Measurements from ENCODE around the gene MEIS1. TPM values are rescaled to one million over a fixed set of nuclear protein-coding genes. Genes with fewer than 3 reads are reported as not detected.

The MEIS1 gene
- total and polyA plus RNA-seq, 2 of the 8 experiments (the other 6 are each of a cell fraction or from before 2014, with no cell fraction given), result 0.17 to 1.2 TPM

DNA sequence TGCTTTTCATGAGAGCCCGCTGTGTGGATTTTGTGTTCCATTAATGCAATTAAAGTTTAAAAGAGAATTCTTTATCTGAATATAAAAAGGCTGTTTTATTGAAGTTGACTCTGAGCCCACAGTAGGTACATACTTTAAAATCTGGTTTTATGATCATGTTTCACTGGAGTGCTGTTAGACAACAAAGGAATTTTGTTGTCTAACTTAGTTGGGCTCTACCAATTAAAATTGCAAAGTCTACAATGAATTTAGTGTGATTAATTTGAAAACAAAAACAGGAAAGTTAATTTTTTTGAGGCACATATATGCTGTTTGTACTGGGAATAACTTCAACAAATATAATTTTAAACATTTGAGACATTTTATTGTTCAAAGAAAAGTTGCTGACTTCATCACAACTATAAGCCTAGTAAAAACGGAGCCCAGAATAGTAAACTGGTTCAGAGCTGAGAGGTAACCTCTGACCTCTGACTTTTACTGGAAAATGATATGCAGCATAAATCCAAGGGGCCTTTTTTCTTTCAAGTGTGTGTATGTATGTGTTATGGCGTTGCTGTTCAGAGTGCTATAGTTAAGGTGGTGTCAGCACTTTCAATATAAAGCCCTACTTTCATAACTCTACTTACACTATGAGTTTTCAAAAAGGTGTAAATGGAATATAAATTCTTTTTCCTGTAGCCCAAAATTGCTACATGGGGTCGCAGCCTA is 30.2 kb downstream of the MEIS1 start:
- H4K91ac ChIP-seq (replicated peaks; ENCODE audit: insufficient read length, low read length), result no peak overlapping the region
- H2AK5ac ChIP-seq (ENCODE audit: low read depth, low read length), result no peak overlapping the region
- H4K5ac ChIP-seq (ENCODE audit: insufficient read length, low read depth, low read length), result no peak overlapping the region
- TF ChIP-seq CHD1 (IDR thresholded peaks at IDR 0.05; ENCODE audit: low read depth, low read length) (no peak), TEAD4 (IDR thresholded peaks at IDR 0.05; ENCODE audit: low read depth, low read length) (no peak), TCF12 (IDR thresholded peaks at IDR 0.05; ENCODE audit: low read depth, low read length) (no peak), JUN (IDR thresholded peaks at IDR 0.05; ENCODE audit: low read depth, low read length) (no peak), ATF3 (IDR thresholded peaks at IDR 0.05; ENCODE audit: insufficient read depth, low read depth, low read length) (no peak)
- H3K14ac ChIP-seq (ENCODE audit: insufficient read length), result no peak overlapping the region
- no peak overlapping the region for H2BK120ac ChIP-seq (replicated peaks; ENCODE audit: low read depth, low read length)
- ChIA-PET POLR2A (ENCODE audit: partially characterized antibody) (no interaction called here), CTCF (ENCODE audit: partially characterized antibody) (interaction anchor here (1.4 kb wide), 1 partner anchor 14 kb away, joined by 7 read pairs; no protein-coding TSS in a partner anchor)
- H3K18ac ChIP-seq (ENCODE audit: extremely low read depth, low read length), result no peak overlapping the region
- H3K27me3 ChIP-seq (replicated peaks in 1 of 4; ENCODE audit: control insufficient read depth in 3 of 4, extremely low read depth in 1 of 4, insufficient read depth in 3 of 4, low read length in 3 of 4), result no peaks in the 10 kb centered on the region
- FAIRE-seq (no peak), DNase-seq (ENCODE audit: low read depth in 1 of 2, low spot score in 2 of 2) (no peak)
- H3K27ac ChIP-seq (ENCODE audit: low read depth, low read length), result no peak overlapping the region
- H3K23ac ChIP-seq (ENCODE audit: insufficient read length), result no peak overlapping the region
- no peaks in the 10 kb centered on the region for H3K23me2 ChIP-seq (ENCODE audit: low read depth, low read length)
- no peaks in the 10 kb centered on the region for H3K36me3 ChIP-seq (ENCODE audit: control insufficient read depth in 2 of 4, insufficient read depth in 4 of 4, low read length in 3 of 4)
- no peak overlapping the region for H3K4me2 ChIP-seq (ENCODE audit: insufficient read depth in 1 of 2, low read depth in 2 of 2, low read length in 2 of 2)
- no peak overlapping the region for H2AFZ ChIP-seq (ENCODE audit: low read length)
- WGBS, 2 experiments (ENCODE audit: extremely low coverage in 1 of 2, insufficient coverage in 1 of 2, insufficient read length in 1 of 2, insufficient replicate concordance in 2 of 2, low coverage in 1 of 2, low lambda C conversion rate in 2 of 2, missing lambda C conversion rate in 1 of 2), result 87% methylated on average over 4 of the region's 4 CpGs; no CpG with 5 or more reads in 1 of the 2 experiments
- no peak overlapping the region for H2BK12ac ChIP-seq (ENCODE audit: low read depth, low read length)
- H3K4ac ChIP-seq (replicated peaks; ENCODE audit: insufficient read length, low read depth, low read length), result no peak overlapping the region
- no peak overlapping the region for H3K56ac ChIP-seq (replicated peaks; ENCODE audit: insufficient read length, low read depth, low read length)
- no peak overlapping the region for H2BK5ac ChIP-seq (ENCODE audit: low read depth, low read length)
- H3K79me1 ChIP-seq (ENCODE audit: low read depth, low read length), result no peaks in the 10 kb centered on the region
- no peak overlapping the region for H4K8ac ChIP-seq (ENCODE audit: extremely low read depth, insufficient read depth, low read length)
- H3K9me3 ChIP-seq (ENCODE audit: insufficient read depth in 2 of 2, low read depth in 1 of 2, low read length in 1 of 2), result no peaks in the 10 kb centered on the region
- H3K79me2 ChIP-seq (ENCODE audit: control insufficient read depth in 1 of 2, insufficient read depth in 2 of 2, low read length in 2 of 2), result no peaks in the 10 kb centered on the region
- H3K9ac ChIP-seq (replicated peaks in 1 of 4; ENCODE audit: extremely low read depth in 1 of 4, low read depth in 3 of 4, low read length in 3 of 4), result no peak overlapping the region
- H3K4me1 ChIP-seq (replicated peaks in 1 of 4; ENCODE audit: control insufficient read depth in 3 of 4, insufficient read depth in 4 of 4, low read length in 3 of 4), result peaks cover 0 to 8% (median 5%) of the 10 kb centered on the region in 4 experiments; a peak in 4 of 7 replicates
- H2BK15ac ChIP-seq (ENCODE audit: low read length), result no peak overlapping the region
- H2BK20ac ChIP-seq (ENCODE audit: low read length), result no peak overlapping the region
- no peak overlapping the region for H3K4me3 ChIP-seq (ENCODE audit: extremely low read depth in 1 of 4, insufficient read depth in 2 of 4, low read depth in 3 of 4, low read length in 4 of 4)
- H4K20me1 ChIP-seq (replicated peaks in 1 of 2; ENCODE audit: control insufficient read depth in 1 of 2, insufficient read depth in 2 of 2, low read length in 2 of 2), result no peaks in the 10 kb centered on the region

Data from H1 (cell line).